Sigmoid colon (tissue), 7 donors: Measurements from ENCODE around the gene GALNT18. TPM values are rescaled to one million over a fixed set of nuclear protein-coding genes. Genes with fewer than 3 reads are reported as not detected.

Experiments used
- DNase-seq: peaks from one replicate; pipeline ENCODE4 v3.0.0-alpha.2; 2019
- H3K27ac ChIP-seq, 4 donors: fragments of 200-600 bp; sonication (generic); one replicate each; pipeline ENCODE4 v1.5.1; 2016 to 2019; ENCODE audit warnings: mild to moderate bottlenecking in 1 of 4
- H3K27me3 ChIP-seq, 3 donors: fragments of 200-600 bp; sonication (generic); one replicate each; pipeline ENCODE4 v1.5.1; 2019; ENCODE audit warnings: mild to moderate bottlenecking in 1 of 3
- H3K36me3 ChIP-seq, 4 donors: fragments of 200-600 bp; sonication (generic); one replicate each; pipeline ENCODE4 v1.5.1; 2016 to 2019
- H3K4me1 ChIP-seq, 4 donors: fragments of 200-600 bp; sonication (generic); one replicate each; pipeline ENCODE4 v1.5.1; 2017 to 2019
- H3K4me3 ChIP-seq, 4 donors: fragments of 200-600 bp; sonication (generic); one replicate each; pipeline ENCODE4 v1.5.1; 2017 to 2019; ENCODE audit warnings: mild to moderate bottlenecking in 2 of 4, moderate library complexity in 1 of 4
- H3K9me3 ChIP-seq, 4 donors: fragments of 200-600 bp in 3 of 4; sonication (generic) in 3 of 4; one replicate each; pipeline versions ENCODE4 v1.5.1 to v1.6.1; 2013 to 2019
- CTCF ChIP-seq, 4 experiments: fragments of 450-650 bp in 3 of 4; fragments of 200-600 bp in 1 of 4; IDR thresholded peaks; one replicate each; pipeline ENCODE4 v1.5.1; 2016 to 2019; ENCODE audit warnings: antibody characterized with exemption in 4 of 4, mild to moderate bottlenecking in 3 of 4, moderate library complexity in 2 of 4
- EP300 ChIP-seq, 4 donors: sonication (generic); formaldehyde crosslinking; IDR thresholded peaks; one replicate each; pipeline ENCODE4 v1.6.1; 2017; ENCODE audit warnings: antibody characterized with exemption in 4 of 4
- POLR2A ChIP-seq, 2 donors: fragments of 450-650 bp; IDR thresholded peaks; one replicate each; pipeline ENCODE4 v1.6.1; 2016; ENCODE audit warnings: antibody characterized with exemption in 2 of 2, mild to moderate bottlenecking in 2 of 2, moderate library complexity in 2 of 2
- POLR2AphosphoS5 ChIP-seq, 4 donors: sonication (generic); formaldehyde crosslinking; IDR thresholded peaks; one replicate each; pipeline ENCODE4 v1.6.1; 2017; ENCODE audit warnings: antibody characterized with exemption in 4 of 4
- WGBS, 2 donors: extraction: QIAGEN DNeasy Blood & Tissue Kit; methylation state at CpG; one replicate each; pipeline ENCODE4 v1.1.7; 2013; 5-methylcytosine and 5-hydroxymethylcytosine counted together
- intact Hi-C: fragments of 100-400 bp; cut with DNase I; formaldehyde crosslinking; loops from one replicate; pipeline ENCODE4 v1.15.1; 2023
- polyA plus RNA-seq, 3 donors: library from polyadenylated mRNA; stranded (reverse); fragments of 200-250 nt; gene quantifications; one replicate each; pipeline ENCODE4 v1.2.3, GENCODE V29; 2013
- total RNA-seq, 4 donors: library from RNA; depleted of rRNA; stranded (reverse); fragments of >200 nt; gene quantifications; one replicate each; pipeline ENCODE4 v1.1.0, GENCODE V29; 2016
- donor health status: healthy with polysubstance abuse.
- donor health status: Bipolar disorder and iron deficiency.
- donor health status: healthy.

GALNT18 gene
- total and polyA plus RNA-seq, 7 donors = 0.92 to 48.6 (median 34.9) TPM

- 39 to 43% methylated on average over 8 of the region's 8 CpGs for WGBS, 2 donors
- peaks cover 0 to 11% (median 0%) of the 10 kb centered on the region in 4 donors for H3K36me3 ChIP-seq
- intact Hi-C loops = loop anchor here (5.0 kb wide), 1 partner anchor 229 kb away; no protein-coding TSS in a partner anchor
- no peaks in the 10 kb centered on the region for H3K9me3 ChIP-seq
- H3K27ac ChIP-seq = no peak overlapping the region
- peaks cover 0 to 28% (median 10%) of the 10 kb centered on the region in 4 donors for H3K4me1 ChIP-seq
- no peaks in the 10 kb centered on the region for H3K27me3 ChIP-seq
- no peak overlapping the region for H3K4me3 ChIP-seq
- DNase-seq = no peak
- TF ChIP-seq EP300 (IDR thresholded peaks at IDR 0.05) = no peak
- TF ChIP-seq POLR2AphosphoS5 (IDR thresholded peaks at IDR 0.05) = no peak
- no peak for TF ChIP-seq POLR2A (IDR thresholded peaks at IDR 0.05)
- TF ChIP-seq CTCF (IDR thresholded peaks at IDR 0.05) = peak; percentile 11 to 75 (median 62)
Observed at GRCh38 chr11:11265994-11266606, 355.7 kb downstream of the GALNT18 start.

- TF ChIP-seq POLR2AphosphoS5 (IDR thresholded peaks at IDR 0.05) (no peak), POLR2A (IDR thresholded peaks at IDR 0.05) (no peak), CTCF (IDR thresholded peaks at IDR 0.05) (no peak), EP300 (IDR thresholded peaks at IDR 0.05) (no peak)
- peaks cover 0 to 28% (median 10%) of the 10 kb centered on the region in 4 donors for H3K4me1 ChIP-seq
- H3K27ac ChIP-seq = no peak overlapping the region
- H3K9me3 ChIP-seq = no peaks in the 10 kb centered on the region
- intact Hi-C loops = loop anchor here (5.0 kb wide), 1 partner anchor 228 kb away; no protein-coding TSS in a partner anchor
- H3K27me3 ChIP-seq = no peaks in the 10 kb centered on the region
- H3K36me3 ChIP-seq = peaks cover 0 to 4% (median 0%) of the 10 kb centered on the region in 4 donors
- no peak overlapping the region for H3K4me3 ChIP-seq
- DNase-seq = no peak
- WGBS, 2 donors = 41 to 57% methylated on average over 3 of the region's 3 CpGs
Observed at GRCh38 chr11:11265320-11265719, 356.5 kb downstream of the GALNT18 start.

GRCh38 chr11:11263238-11264005, 358.4 kb downstream of the GALNT18 start:
- Histone ChIP-seq H3K4me1 (peaks cover 0 to 28% (median 10%) of the 10 kb centered on the region in 4 donors), H3K27ac (no peak overlapping the region), H3K4me3 (no peak overlapping the region), H3K27me3 (no peaks in the 10 kb centered on the region), H3K9me3 (no peaks in the 10 kb centered on the region), H3K36me3 (no peaks in the 10 kb centered on the region)
- TF ChIP-seq EP300 (IDR thresholded peaks at IDR 0.05) = no peak
- no peak for TF ChIP-seq POLR2AphosphoS5 (IDR thresholded peaks at IDR 0.05)
- intact Hi-C loops = no loop called here
- no peak for DNase-seq
- WGBS, 2 donors = 45 to 46% methylated on average over 8 of the region's 8 CpGs

GRCh38 chr11:11262171-11262920, 359.5 kb downstream of the GALNT18 start:
- Histone ChIP-seq H3K27me3 (no peaks in the 10 kb centered on the region), H3K4me1 (peaks cover 0 to 28% (median 10%) of the 10 kb centered on the region in 4 donors), H3K27ac (no peak overlapping the region), H3K4me3 (no peak overlapping the region), H3K9me3 (no peaks in the 10 kb centered on the region), H3K36me3 (no peaks in the 10 kb centered on the region)
- 80 to 85% methylated on average over 5 of the region's 5 CpGs for WGBS, 2 donors
- intact Hi-C loops = no loop called here
- TF ChIP-seq CTCF (IDR thresholded peaks at IDR 0.05) = no peak
- no peak for TF ChIP-seq EP300 (IDR thresholded peaks at IDR 0.05)
- no peak for TF ChIP-seq POLR2AphosphoS5 (IDR thresholded peaks at IDR 0.05)
- TF ChIP-seq POLR2A (IDR thresholded peaks at IDR 0.05) = no peak
- no peak for DNase-seq

GRCh38 chr11:11261629-11262028, 360.2 kb downstream of the GALNT18 start:
- H3K27ac ChIP-seq = no peak overlapping the region
- WGBS, 2 donors = 76 to 84% methylated on average over 5 of the region's 5 CpGs
- no peaks in the 10 kb centered on the region for H3K9me3 ChIP-seq
- DNase-seq = no peak
- no peak for TF ChIP-seq EP300 (IDR thresholded peaks at IDR 0.05)
- TF ChIP-seq CTCF (IDR thresholded peaks at IDR 0.05) = no peak
- no peak for TF ChIP-seq POLR2A (IDR thresholded peaks at IDR 0.05)
- no peak for TF ChIP-seq POLR2AphosphoS5 (IDR thresholded peaks at IDR 0.05)
- intact Hi-C loops = no loop called here
- no peaks in the 10 kb centered on the region for H3K36me3 ChIP-seq
- H3K4me1 ChIP-seq = peaks cover 0 to 27% (median 10%) of the 10 kb centered on the region in 4 donors
- H3K27me3 ChIP-seq = no peaks in the 10 kb centered on the region
- H3K4me3 ChIP-seq = no peak overlapping the region
